Activated T-cell treated with anti-CD3 and anti-CD28 coated beads for 48 hours (primary cell): ENCODE data around the gene VPS36.
"Not testable (repeated sequence)": the region's sequence is repeated elsewhere in the genome, so short reads cannot be mapped to it uniquely, and the experiment has no call there.

Source experiments
- DNase-seq: peaks from one replicate; pipeline ENCODE4 v3.0.0-alpha.2; 2020; ENCODE audit warnings: low read depth

VPS36 gene

GRCh38 chr13:52432456-52432855, 18.0 kb downstream of the VPS36 start:
- DNase-seq = no peak

DNA sequence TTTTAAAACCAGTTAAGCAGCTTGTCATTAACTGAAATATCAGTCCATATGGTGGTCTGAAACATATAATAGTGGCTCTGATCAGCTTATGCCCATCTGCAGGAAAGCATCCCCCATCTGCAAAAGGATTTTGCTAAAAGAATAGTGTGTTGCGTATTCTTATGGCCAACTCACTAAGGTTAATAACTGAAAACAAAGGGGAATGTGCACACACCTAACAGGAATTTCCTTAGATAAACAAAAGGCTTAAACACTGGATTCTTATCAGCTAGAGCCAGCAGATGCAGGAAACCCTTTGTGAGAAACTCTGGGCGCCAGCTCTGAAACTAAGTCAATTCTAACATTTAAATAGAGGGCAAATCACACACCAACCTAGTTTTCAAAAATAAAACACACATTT, 22.1 kb downstream of the VPS36 start:
- DNase-seq = no peak

GRCh38 chr13:52421216-52421615, 29.2 kb downstream of the VPS36 start:
- DNase-seq = no peak

DNA sequence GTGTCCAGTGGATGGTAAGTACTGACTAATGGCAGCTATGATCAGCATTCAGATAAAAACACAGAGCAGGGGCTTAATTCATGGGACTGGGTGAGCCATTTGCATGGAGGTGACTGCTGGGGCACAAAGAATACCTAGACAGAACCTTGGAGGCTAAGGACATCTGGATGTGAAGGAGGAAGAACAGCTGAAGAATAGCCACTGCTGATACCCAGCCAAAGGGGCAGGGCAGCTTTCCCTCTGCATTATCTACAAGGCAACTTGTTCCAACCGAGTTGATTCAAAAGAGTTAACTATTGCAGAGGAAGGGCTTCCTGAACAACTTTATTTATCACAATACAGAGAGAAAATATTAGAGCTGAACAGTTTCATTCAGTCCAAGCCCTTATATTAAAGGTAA, 31.4 kb downstream of the VPS36 start:
- DNase-seq = no peak

DNA sequence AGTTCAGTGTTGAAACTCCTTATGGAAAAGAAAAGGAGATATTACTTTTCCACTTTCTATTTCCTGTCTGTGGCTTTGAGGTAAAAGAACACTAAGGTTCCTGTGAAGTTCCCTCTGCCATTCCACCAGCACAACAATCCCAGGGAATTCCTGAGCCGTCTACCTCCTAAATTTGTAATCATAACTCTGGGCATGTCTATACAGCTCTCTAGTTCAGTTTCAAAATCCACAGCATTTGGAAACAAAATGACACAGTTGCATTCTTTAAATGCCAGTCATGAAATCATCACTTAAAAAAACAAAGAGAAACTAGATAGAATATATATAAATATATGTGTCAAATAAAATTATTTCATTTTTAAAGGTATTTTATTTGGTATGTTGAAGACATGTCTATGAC, 35.5 kb downstream of the VPS36 start:
- DNase-seq = no peak

GRCh38 chr13:52414051-52414450, 36.4 kb downstream of the VPS36 start:
- DNase-seq = no peak

- no peak for DNase-seq
Observed at GRCh38 chr13:52412128-52412527, 38.3 kb downstream of the VPS36 start.

DNA sequence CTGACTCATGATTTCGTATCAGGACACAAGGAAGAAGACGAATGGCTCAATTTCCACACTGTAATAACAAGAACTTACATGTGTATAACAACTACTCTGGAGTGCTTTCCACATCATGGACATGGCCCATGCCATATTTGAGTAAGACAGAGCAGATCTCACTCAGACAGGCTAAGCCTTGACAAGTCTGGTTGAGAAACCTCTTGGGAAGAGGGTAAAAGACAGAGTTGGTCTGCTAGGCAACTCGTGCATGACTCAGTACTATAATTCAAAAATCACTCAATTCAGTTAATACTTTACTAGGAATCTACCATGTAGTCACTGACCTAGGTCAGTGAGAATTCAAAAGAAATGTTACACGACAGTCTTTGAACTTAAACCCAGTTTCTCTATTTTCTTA, 38.8 kb downstream of the VPS36 start:
- no peak for DNase-seq

- DNase-seq = not testable (repeated sequence)
Observed at GRCh38 chr13:52408071-52408658, 42.3 kb downstream of the VPS36 start.

GRCh38 chr13:52407436-52407835, 43.0 kb downstream of the VPS36 start:
- DNase-seq = not testable (repeated sequence)

GRCh38 chr13:52406629-52407028, 43.8 kb downstream of the VPS36 start:
- DNase-seq = no peak

GRCh38 chr13:52405767-52406494, 44.5 kb downstream of the VPS36 start, which contains the start of gene THSD1:
THSD1 (minus strand) TSS chr13:52406172; CDS start chr13:52402600, 3,572 bp downstream.
- DNase-seq = no peak

DNA sequence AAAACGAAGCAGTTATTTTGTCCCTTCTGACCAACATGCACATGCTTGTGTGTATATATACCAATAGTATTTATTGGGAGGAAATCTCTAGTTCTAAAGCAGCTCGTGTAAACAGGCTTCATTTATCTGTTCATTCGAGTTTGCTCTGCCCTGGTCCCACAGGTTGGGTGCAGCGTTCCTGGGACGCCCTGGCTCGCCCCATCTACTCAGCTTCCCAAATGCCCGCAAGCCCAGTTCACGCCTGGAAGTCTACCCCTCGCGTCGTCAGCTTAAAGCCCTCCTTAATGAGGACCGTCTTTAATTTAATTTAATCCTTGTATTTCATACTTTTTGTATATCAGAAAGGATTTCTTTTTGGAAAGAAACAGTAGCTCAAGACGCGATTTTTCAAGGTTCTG, 45.1 kb downstream of the VPS36 start:
- DNase-seq = no peak

GRCh38 chr13:52399708-52400107, 50.7 kb downstream of the VPS36 start:
- no peak for DNase-seq

DNA sequence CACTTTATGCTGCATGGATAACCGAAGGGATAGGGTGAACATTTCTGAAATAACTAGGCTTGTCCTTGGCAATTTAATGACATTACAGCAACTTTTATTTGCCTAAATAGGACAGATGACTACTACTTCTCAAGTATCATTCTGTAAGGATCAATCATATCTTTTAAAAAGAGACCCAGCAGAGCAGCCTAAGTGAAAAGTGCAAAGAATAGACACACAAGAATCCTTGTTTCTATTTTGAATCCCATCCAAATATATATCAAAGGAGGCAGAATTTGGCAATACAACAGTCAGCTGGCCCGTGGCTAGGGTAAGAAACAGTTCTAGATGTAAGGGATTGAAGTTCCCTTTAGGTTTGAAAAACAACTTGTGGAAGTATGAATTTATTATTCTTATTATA, 51.4 kb downstream of the VPS36 start:
- no peak for DNase-seq

- DNase-seq = no peak
Observed at GRCh38 chr13:52395704-52396103, 54.7 kb downstream of the VPS36 start.

GRCh38 chr13:52394586-52394985, 55.8 kb downstream of the VPS36 start:
- DNase-seq = no peak

DNA sequence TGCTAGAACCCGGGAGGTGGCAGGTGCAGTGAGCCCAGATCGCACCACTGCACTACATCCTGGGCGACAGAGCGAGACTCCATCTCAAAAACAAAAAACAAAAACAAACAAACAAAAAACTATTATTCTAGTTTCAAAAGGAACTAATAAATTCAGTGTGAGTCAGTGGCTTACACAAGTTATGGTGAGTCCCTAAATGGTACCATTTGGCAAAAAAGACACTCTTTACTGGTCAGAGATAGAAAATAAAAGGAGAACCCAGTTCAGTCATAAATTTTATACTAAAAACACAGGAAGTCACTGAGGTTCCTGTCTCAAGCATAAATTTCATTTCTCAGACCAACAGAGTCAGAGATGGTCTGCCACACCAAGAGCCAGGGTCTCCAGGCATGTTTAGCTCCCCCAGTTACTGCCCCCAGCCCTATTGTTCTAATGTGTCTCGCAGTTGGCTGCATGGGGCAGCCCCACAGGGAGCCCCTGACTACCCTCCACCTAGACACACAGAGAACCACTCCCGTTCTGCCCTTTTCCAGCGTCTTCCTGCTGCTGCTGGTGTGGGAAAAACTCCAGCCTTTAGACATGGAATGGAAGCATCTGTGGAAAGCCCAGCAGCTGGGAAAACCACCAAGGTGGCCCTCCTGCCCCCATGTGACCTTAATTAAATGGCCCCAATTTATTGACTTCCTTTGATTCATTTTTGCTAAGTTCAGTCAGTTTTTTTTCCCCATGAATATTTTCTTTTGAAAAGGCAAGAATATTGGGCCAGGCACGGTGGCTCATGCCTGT, 56.7 kb downstream of the VPS36 start:
- DNase-seq = no peak

GRCh38 chr13:52387721-52388120, 62.7 kb downstream of the VPS36 start:
- DNase-seq = no peak

GRCh38 chr13:52385870-52386269, 64.6 kb downstream of the VPS36 start:
- DNase-seq = no peak

DNA sequence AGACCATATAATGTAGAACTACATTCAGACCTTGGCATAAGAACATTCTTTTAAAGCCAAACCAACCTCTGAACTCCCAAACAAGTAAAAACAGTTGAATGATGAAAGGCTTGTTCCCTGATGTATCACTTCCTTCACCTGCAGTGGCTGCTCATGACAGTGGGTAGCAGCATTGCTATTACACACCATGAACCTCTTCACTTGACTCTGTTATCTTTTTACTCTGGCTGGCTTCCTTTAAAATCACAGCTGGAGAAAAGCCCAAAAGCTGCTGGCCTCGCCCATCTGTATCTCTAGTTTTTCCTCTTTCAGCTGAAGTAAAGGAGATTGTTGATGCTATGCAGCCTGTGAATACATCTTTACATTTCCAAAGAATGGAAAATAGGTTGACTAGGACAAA, 67.1 kb downstream of the VPS36 start:
- DNase-seq = no peak

DNA sequence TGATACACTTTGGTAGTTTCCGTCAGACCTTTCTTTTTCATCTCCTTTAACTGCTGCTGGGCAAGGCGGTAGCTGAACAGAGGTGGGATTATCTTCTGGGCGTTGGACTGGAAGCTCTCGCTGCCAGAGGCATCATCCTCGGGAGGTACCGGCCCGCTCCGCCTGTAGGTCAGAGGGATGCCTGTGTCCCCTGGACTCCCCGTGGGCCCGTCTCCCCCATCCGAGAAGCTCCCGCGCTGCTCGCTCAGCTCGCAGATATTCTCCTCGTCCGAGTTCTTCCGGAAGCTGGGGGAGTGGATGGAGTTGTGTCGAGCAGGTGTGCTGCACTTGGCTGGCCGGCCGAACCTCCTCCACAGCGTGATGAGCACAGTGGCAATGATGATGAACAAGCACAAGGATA, 72.1 kb downstream of the VPS36 start:
- DNase-seq = no peak

DNA sequence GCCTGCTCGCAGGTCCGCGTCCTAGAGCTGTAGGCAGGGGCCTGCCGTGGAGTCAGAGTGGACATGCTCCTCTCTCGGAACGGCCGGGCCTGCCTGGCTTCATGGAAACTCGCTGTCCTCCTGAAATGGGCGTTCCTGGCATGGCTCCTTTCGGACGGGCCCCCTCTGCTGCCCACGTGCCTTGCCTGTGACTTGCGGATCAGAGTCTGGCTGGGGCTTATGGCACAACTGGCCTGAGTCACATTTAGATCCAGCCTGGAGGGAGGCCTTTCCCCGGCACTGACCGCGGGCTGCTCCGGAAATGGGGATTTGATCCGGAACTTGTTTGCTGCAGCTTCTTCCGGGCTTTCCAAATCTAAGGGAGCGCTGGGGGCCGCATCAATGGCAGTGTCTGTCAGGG, 72.5 kb downstream of the VPS36 start:
- DNase-seq = no peak
